GM18499 (cell line): ENCODE data around the gene ZBED6.
"Not testable (repeated sequence)": the region's sequence is repeated elsewhere in the genome, so short reads cannot be mapped to it uniquely, and the experiment has no call there.

Source experiments
- ATAC-seq: cut with Tn5 transposase; IDR thresholded peaks from one replicate; pipeline ENCODE4 v1.9.1; 2021; ENCODE audit warnings: moderate number of reproducible peaks; ENCODE audit not compliant: insufficient read depth, unreplicated experiment

ZBED6 gene

GRCh38 chr1:203795441-203796235 is at the start of gene ZBED6, which contains the start of gene ZC3H11A:
Gene ZBED6 (plus strand): TSS chr1:203795623. CDS start chr1:203797523, 1,900 bp downstream.
Gene ZC3H11A (plus strand): TSS chr1:203795623. CDS start chr1:203817071, 21,448 bp downstream.
- ATAC-seq = peak; percentile 96

GRCh38 chr1:203746281-203746680 is 49.1 kb upstream of the ZBED6 start:
- no peak for ATAC-seq

GRCh38 chr1:203751051-203751450 is 44.4 kb upstream of the ZBED6 start:
- ATAC-seq = no peak

- not testable (repeated sequence) for ATAC-seq
Observed at GRCh38 chr1:203751618-203752361, 43.6 kb upstream of the ZBED6 start.

- ATAC-seq = no peak
Observed at GRCh38 chr1:203754455-203754864, 41.0 kb upstream of the ZBED6 start.

GRCh38 chr1:203756036-203756435 is 39.4 kb upstream of the ZBED6 start:
- no peak for ATAC-seq

GRCh38 chr1:203758749-203759148 is 36.7 kb upstream of the ZBED6 start:
- ATAC-seq = not testable (repeated sequence)

- no peak for ATAC-seq
Observed at GRCh38 chr1:203760506-203760905, 34.9 kb upstream of the ZBED6 start.

GRCh38 chr1:203761958-203762357 is 33.5 kb upstream of the ZBED6 start:
- not testable (repeated sequence) for ATAC-seq

- no peak for ATAC-seq
Observed at GRCh38 chr1:203763505-203763904, 31.9 kb upstream of the ZBED6 start.

- ATAC-seq = no peak
Observed at GRCh38 chr1:203764105-203765028, 31.1 kb upstream of the ZBED6 start.

- ATAC-seq = peak; percentile 50
Observed at GRCh38 chr1:203765029-203765837, 30.2 kb upstream of the ZBED6 start, which contains the start of gene LAX1. Gene LAX1 (plus strand): TSS chr1:203765183. CDS start chr1:203765566, 383 bp downstream.

- ATAC-seq = no peak
Observed at GRCh38 chr1:203768256-203768655, 27.2 kb upstream of the ZBED6 start.

GRCh38 chr1:203769505-203770343 is 25.7 kb upstream of the ZBED6 start:
- ATAC-seq = no peak

- ATAC-seq = no peak
Observed at GRCh38 chr1:203771901-203772301, 23.5 kb upstream of the ZBED6 start.

GRCh38 chr1:203772836-203773235 is 22.6 kb upstream of the ZBED6 start:
- ATAC-seq = no peak

- ATAC-seq = no peak
Observed at GRCh38 chr1:203776636-203777035, 18.8 kb upstream of the ZBED6 start.

GRCh38 chr1:203777596-203777995 is 17.8 kb upstream of the ZBED6 start:
- ATAC-seq = no peak
